Measurements from ENCODE around the gene PARVG.
A peak's percentile ranks its signal among the peaks of the same experiment; 100 is the strongest.

The PARVG gene

GRCh38 chr22:44182588-44183286 lies 2.0 kb downstream of the PARVG start:
- Histone ChIP-seq H3K27me3 (ENCODE audit: insufficient read depth, low read length, poor library complexity) (peaks cover 6% of the 10 kb centered on the region), H3K4me3 (ENCODE audit: low read depth in 1 of 2, low read length in 2 of 2) (peak overlapping the region; percentile 94 to 97; a peak in 3 of 4 replicates), H3K9me3 (ENCODE audit: insufficient read depth, low read length, severe bottlenecking) (no peaks in the 10 kb centered on the region), H3K9ac (ENCODE audit: low read depth, low read length) (peak overlapping the region; percentile 96), H2AFZ (ENCODE audit: low read depth, low read length) (no peak overlapping the region), H3K36me3 (ENCODE audit: insufficient read depth, low read length) (peaks cover 25% of the 10 kb centered on the region), H3K79me2 (ENCODE audit: insufficient read depth, low read length) (peaks cover 23% of the 10 kb centered on the region), H3K4me1 (ENCODE audit: insufficient read depth, low read length) (peaks cover 30% of the 10 kb centered on the region), H3K4me2 (ENCODE audit: insufficient read depth, low read length) (peak overlapping the region; percentile 99), H3K27ac (ENCODE audit: low read length) (peak overlapping the region; percentile 93), H4K20me1 (ENCODE audit: insufficient read depth, low read length) (peaks cover 13% of the 10 kb centered on the region)
- DNase-seq (peak; percentile 66), ATAC-seq (ENCODE audit: insufficient read depth, low read depth) (peak; percentile 60)
- no peak for TF ChIP-seq EZH2 (IDR thresholded peaks at IDR 0.05; ENCODE audit: borderline replicate concordance, low read depth, low read length, severe bottlenecking)
- no peak for TF ChIP-seq CTCF (IDR thresholded peaks at IDR 0.05; ENCODE audit: borderline replicate concordance, extremely low read depth, low read length, poor library complexity, severe bottlenecking)

GRCh38 chr22:44183287-44183588 lies 2.5 kb downstream of the PARVG start:
- H4K20me1 ChIP-seq (ENCODE audit: insufficient read depth, low read length) = peaks cover 14% of the 10 kb centered on the region
- H3K4me1 ChIP-seq (ENCODE audit: insufficient read depth, low read length) = peaks cover 30% of the 10 kb centered on the region
- H3K79me2 ChIP-seq (ENCODE audit: insufficient read depth, low read length) = peaks cover 23% of the 10 kb centered on the region
- DNase-seq (no peak), ATAC-seq (ENCODE audit: insufficient read depth, low read depth) (no peak)
- peak overlapping the region; percentile 99; the same call in 1 of the 2 replicates for H3K4me2 ChIP-seq (ENCODE audit: insufficient read depth, low read length)
- no peaks in the 10 kb centered on the region for H3K9me3 ChIP-seq (ENCODE audit: insufficient read depth, low read length, severe bottlenecking)
- H3K27me3 ChIP-seq (ENCODE audit: insufficient read depth, low read length, poor library complexity) = peaks cover 4% of the 10 kb centered on the region
- peak overlapping the region; percentile 96; the same call in 1 of the 2 replicates for H3K9ac ChIP-seq (ENCODE audit: low read depth, low read length)
- H3K27ac ChIP-seq (ENCODE audit: low read length) = no peak overlapping the region
- no peak for TF ChIP-seq CTCF (IDR thresholded peaks at IDR 0.05; ENCODE audit: borderline replicate concordance, extremely low read depth, low read length, poor library complexity, severe bottlenecking)
- no peak for TF ChIP-seq EZH2 (IDR thresholded peaks at IDR 0.05; ENCODE audit: borderline replicate concordance, low read depth, low read length, severe bottlenecking)
- peaks cover 25% of the 10 kb centered on the region for H3K36me3 ChIP-seq (ENCODE audit: insufficient read depth, low read length)
- H2AFZ ChIP-seq (ENCODE audit: low read depth, low read length) = no peak overlapping the region
- H3K4me3 ChIP-seq (ENCODE audit: low read depth in 1 of 2, low read length in 2 of 2) = peak overlapping the region in 1 of 2 experiments; percentile 97; a peak in 1 of 4 replicates

- Histone ChIP-seq H3K79me2 (ENCODE audit: insufficient read depth, low read length) (peaks cover 23% of the 10 kb centered on the region), H3K27me3 (ENCODE audit: insufficient read depth, low read length, poor library complexity) (no peaks in the 10 kb centered on the region), H4K20me1 (ENCODE audit: insufficient read depth, low read length) (peaks cover 18% of the 10 kb centered on the region), H3K9ac (ENCODE audit: low read depth, low read length) (no peak overlapping the region), H3K4me2 (ENCODE audit: insufficient read depth, low read length) (no peak overlapping the region), H3K9me3 (ENCODE audit: insufficient read depth, low read length, severe bottlenecking) (no peaks in the 10 kb centered on the region), H3K27ac (ENCODE audit: low read length) (no peak overlapping the region), H2AFZ (ENCODE audit: low read depth, low read length) (no peak overlapping the region), H3K36me3 (ENCODE audit: insufficient read depth, low read length) (peaks cover 25% of the 10 kb centered on the region), H3K4me1 (ENCODE audit: insufficient read depth, low read length) (peaks cover 30% of the 10 kb centered on the region), H3K4me3 (ENCODE audit: low read depth in 1 of 2, low read length in 2 of 2) (no peak overlapping the region)
- ATAC-seq (ENCODE audit: insufficient read depth, low read depth) (no peak), DNase-seq (no peak)
- TF ChIP-seq CTCF (IDR thresholded peaks at IDR 0.05; ENCODE audit: borderline replicate concordance, extremely low read depth, low read length, poor library complexity, severe bottlenecking) (no peak), EZH2 (IDR thresholded peaks at IDR 0.05; ENCODE audit: borderline replicate concordance, low read depth, low read length, severe bottlenecking) (no peak)
Measured at GRCh38 chr22:44184006-44184405, 3.3 kb downstream of the PARVG start.

All from DND-41 (cell line).